Gastroesophageal sphincter (tissue), 4 donors: Measurements from ENCODE around the gene ARHGAP12. TPM values are rescaled to one million over a fixed set of nuclear protein-coding genes. Genes with fewer than 3 reads are reported as not detected.
A peak's percentile ranks its signal among the peaks of the same experiment; 100 is the strongest.

Experiments used
- ATAC-seq: fragments of 150-250 bp; one replicate; pipeline ENCODE4 v1.9.1; 2016; ENCODE audit warnings: mild to moderate bottlenecking, moderate library complexity
- H3K27ac ChIP-seq, 4 donors: fragments of 200-600 bp; sonication (generic) in 3 of 4; 1 replicate in 3 of 4; 2 replicates in 1 of 4; pipeline ENCODE4 v1.5.1; 2016 to 2019
- H3K27me3 ChIP-seq: fragments of 200-600 bp; sonication (generic); one replicate; pipeline ENCODE4 v1.5.1; 2019
- H3K36me3 ChIP-seq, 2 donors: fragments of 200-600 bp; sonication (generic); one replicate each; pipeline ENCODE4 v1.5.1; 2019; ENCODE audit warnings: control low read depth in 1 of 2
- H3K4me1 ChIP-seq, 3 donors: fragments of 200-600 bp; sonication (generic); 1 replicate in 2 of 3; 2 replicates in 1 of 3; pipeline ENCODE4 v1.5.1; 2016 to 2019; ENCODE audit warnings: control low read depth in 2 of 3
- H3K4me3 ChIP-seq, 2 donors: fragments of 200-600 bp; sonication (generic); one replicate each; pipeline ENCODE4 v1.5.1; 2019; ENCODE audit warnings: mild to moderate bottlenecking in 1 of 2, moderate library complexity in 1 of 2
- H3K9me3 ChIP-seq, 3 donors: fragments of 200-600 bp; sonication (generic); one replicate each; pipeline ENCODE4 v1.5.1; 2017 to 2019; ENCODE audit warnings: control low read depth in 2 of 3
- EP300 ChIP-seq: sonication (generic); formaldehyde crosslinking; IDR thresholded peaks from one replicate; pipeline ENCODE4 v1.6.1; 2017; ENCODE audit warnings: antibody characterized with exemption, mild to moderate bottlenecking
- POLR2A ChIP-seq, 2 donors: fragments of 450-650 bp; IDR thresholded peaks; one replicate each; pipeline ENCODE4 v1.6.1; 2017; ENCODE audit warnings: antibody characterized with exemption in 2 of 2, mild to moderate bottlenecking in 2 of 2, moderate library complexity in 1 of 2
- POLR2AphosphoS5 ChIP-seq: sonication (generic); formaldehyde crosslinking; IDR thresholded peaks from one replicate; pipeline ENCODE4 v1.6.1; 2017; ENCODE audit warnings: antibody characterized with exemption
- WGBS, 2 donors: methylation state at CpG; one replicate each; pipeline ENCODE4 v1.1.5; 2018; ENCODE audit warnings: low coverage in 1 of 2; 5-methylcytosine and 5-hydroxymethylcytosine counted together
- total RNA-seq, 4 donors: library from RNA; depleted of rRNA; stranded (reverse); fragments of >200 nt; gene quantifications; one replicate each; pipeline ENCODE4 v1.1.0, GENCODE V29; 2016
- TF ChIP-seq, protein P1 (sequence below), 4 experiments: fragments of 200-600 bp in 2 of 4; fragments of 450-650 bp in 2 of 4; sonication (generic) in 1 of 4; IDR thresholded peaks; one replicate each; pipeline ENCODE4 v1.5.1; 2017 to 2019; ENCODE audit warnings: antibody characterized with exemption in 4 of 4, mild to moderate bottlenecking in 2 of 4, moderate library complexity in 2 of 4

ARHGAP12 gene
- total RNA-seq, 4 donors from 2014 or later: 28.0 to 43.1 (median 41.1) TPM

DNA sequence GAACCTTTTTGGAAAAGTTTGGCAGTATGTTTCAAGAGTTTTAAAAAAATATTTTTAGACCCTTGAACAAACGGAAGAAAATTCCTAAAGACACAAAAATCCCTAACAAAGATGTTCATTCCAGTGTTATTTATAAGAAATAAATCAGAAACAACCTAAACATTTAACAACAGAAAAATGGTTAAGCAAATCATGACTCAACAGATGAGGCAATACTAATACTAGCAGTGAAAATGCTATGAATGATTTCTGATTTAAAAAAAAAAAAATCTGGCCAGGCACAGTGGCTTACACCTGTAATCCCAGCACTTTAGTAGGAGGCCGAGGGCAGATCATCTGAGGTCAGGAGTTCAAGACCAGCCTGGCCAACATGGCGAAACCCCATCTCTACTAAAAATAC, 61.0 kb downstream of the ARHGAP12 start:
- Histone ChIP-seq H3K27me3 (no peaks in the 10 kb centered on the region), H3K4me3 (no peak overlapping the region), H3K4me1 (peaks cover 0 to 36% (median 2%) of the 10 kb centered on the region in 3 donors), H3K9me3 (no peaks in the 10 kb centered on the region), H3K27ac (no peak overlapping the region), H3K36me3 (no peaks in the 10 kb centered on the region)
- no peak for ATAC-seq
- 81 to 91% methylated on average over 2 to 3 of the region's 3 CpGs for WGBS, 2 donors
- TF ChIP-seq POLR2AphosphoS5 (no peak), EP300 (no peak), POLR2A (IDR thresholded peaks at IDR 0.05) (no peak)
- TF ChIP-seq, protein P1, sequence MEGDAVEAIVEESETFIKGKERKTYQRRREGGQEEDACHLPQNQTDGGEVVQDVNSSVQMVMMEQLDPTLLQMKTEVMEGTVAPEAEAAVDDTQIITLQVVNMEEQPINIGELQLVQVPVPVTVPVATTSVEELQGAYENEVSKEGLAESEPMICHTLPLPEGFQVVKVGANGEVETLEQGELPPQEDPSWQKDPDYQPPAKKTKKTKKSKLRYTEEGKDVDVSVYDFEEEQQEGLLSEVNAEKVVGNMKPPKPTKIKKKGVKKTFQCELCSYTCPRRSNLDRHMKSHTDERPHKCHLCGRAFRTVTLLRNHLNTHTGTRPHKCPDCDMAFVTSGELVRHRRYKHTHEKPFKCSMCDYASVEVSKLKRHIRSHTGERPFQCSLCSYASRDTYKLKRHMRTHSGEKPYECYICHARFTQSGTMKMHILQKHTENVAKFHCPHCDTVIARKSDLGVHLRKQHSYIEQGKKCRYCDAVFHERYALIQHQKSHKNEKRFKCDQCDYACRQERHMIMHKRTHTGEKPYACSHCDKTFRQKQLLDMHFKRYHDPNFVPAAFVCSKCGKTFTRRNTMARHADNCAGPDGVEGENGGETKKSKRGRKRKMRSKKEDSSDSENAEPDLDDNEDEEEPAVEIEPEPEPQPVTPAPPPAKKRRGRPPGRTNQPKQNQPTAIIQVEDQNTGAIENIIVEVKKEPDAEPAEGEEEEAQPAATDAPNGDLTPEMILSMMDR (IDR thresholded peaks at IDR 0.05): no peak

DNA sequence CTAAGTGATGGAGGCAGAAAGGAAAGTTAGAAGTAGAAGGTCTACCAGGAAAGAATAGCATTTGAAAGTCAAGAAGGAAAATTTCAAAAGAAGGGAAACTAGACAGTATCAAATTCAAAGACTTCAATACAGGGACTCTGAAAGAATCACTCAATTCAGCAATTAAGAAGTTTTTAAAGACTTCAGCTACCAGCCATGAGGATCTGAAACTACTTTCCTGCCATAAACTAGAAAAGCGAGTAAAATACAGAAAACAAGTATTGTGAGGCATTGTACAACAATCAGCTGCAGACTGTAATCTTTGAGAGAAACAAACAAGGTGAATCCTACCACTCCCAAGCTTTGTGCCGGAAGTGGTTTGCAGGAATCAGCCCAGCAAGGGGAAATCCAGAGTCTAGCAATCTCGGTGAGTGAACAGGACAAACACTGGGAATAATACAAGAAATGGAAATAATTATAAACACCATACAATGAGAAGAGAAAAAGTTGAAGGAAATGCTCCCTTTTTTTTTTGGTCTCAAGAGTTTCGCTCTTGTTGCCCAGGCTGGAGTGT, 62.4 kb downstream of the ARHGAP12 start:
- ATAC-seq: no peak
- TF ChIP-seq POLR2A (IDR thresholded peaks at IDR 0.05) (no peak), EP300 (no peak), POLR2AphosphoS5 (no peak)
- TF ChIP-seq, protein P1 (IDR thresholded peaks at IDR 0.05): no peak
- H3K27me3 ChIP-seq: no peaks in the 10 kb centered on the region
- H3K4me1 ChIP-seq: peaks cover 0 to 33% (median 2%) of the 10 kb centered on the region in 3 donors
- H3K36me3 ChIP-seq: peaks cover 0 to 2% of the 10 kb centered on the region in 2 donors
- H3K27ac ChIP-seq: no peak overlapping the region
- no peaks in the 10 kb centered on the region for H3K9me3 ChIP-seq
- WGBS, 2 donors: 66 to 83% methylated on average over 3 to 4 of the region's 4 CpGs
- no peak overlapping the region for H3K4me3 ChIP-seq

DNA sequence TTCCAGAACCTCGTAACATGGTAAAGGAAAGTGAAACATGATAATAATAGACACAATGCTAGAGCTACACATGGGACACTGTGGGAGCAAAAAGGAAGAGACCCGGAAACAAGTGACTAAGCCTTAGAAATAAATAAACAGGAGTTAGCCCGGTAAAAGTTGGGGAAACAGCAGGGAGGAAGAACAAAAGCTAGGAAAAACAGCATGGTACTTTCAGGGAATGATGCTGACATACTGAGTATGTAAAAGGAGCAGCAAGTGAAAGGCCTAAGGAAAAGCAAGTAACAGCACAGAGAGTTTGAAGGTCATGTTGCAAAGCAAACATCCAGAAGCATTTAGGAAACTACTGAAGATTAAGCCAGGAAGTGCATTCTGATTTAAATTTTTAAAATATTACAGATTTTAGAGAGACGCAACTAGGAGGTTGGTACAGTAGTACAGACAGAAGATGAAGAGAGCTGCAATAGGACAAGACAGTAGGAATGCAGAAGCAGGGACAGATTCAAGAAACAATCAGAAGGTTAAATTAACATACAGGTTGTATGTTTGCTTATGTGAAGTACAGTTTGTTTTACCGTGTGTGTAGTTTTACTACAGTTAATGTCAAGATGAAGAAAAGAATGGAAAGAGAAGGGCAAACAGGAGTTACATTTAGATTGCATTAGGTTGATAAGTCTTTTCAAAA, 63.7 kb downstream of the ARHGAP12 start:
- H3K27ac ChIP-seq: peak overlapping the region in 1 of 4 donors; percentile 31
- WGBS, 2 donors: 34 to 35% methylated on average over 4 to 5 of the region's 5 CpGs
- no peak for ATAC-seq

DNA sequence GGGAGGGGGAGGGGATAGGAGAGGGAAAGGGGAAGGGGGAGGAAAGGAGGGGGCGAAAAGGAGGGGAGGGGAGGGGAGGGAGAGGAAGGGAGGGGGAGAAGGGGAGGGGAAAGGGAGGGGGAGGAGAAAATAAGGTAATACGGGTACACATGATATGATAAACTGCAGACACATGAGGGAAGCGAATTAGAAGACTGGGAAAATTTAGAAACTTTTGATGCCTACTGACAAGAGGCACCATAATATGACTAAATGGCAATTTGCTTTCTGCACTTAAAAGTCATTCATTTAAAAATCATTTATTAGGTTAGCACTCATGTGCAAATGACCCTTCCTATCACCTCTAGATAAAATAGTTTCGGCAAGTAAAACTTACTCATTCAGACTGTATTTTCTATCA, 73.6 kb downstream of the ARHGAP12 start:
- 84% methylated on average over 3 of the region's 4 CpGs for WGBS, 2 donors
- no peak for TF ChIP-seq POLR2A (IDR thresholded peaks at IDR 0.05)
- no peak for TF ChIP-seq EP300
- TF ChIP-seq, protein P1 (IDR thresholded peaks at IDR 0.05): no peak
- TF ChIP-seq POLR2AphosphoS5: no peak
- Histone ChIP-seq H3K27me3 (no peaks in the 10 kb centered on the region), H3K9me3 (no peaks in the 10 kb centered on the region), H3K4me1 (no peaks in the 10 kb centered on the region), H3K27ac (no peak overlapping the region), H3K36me3 (peaks cover 0 to 21% of the 10 kb centered on the region in 2 donors), H3K4me3 (no peak overlapping the region)
- ATAC-seq: no peak

More for the DNA sequence above, 63.7 kb downstream of the ARHGAP12 start:
- H3K27me3 ChIP-seq: no peaks in the 10 kb centered on the region
- peaks cover 0 to 33% (median 2%) of the 10 kb centered on the region in 3 donors for H3K4me1 ChIP-seq
- peaks cover 0 to 14% of the 10 kb centered on the region in 2 donors for H3K36me3 ChIP-seq
- no peaks in the 10 kb centered on the region for H3K9me3 ChIP-seq
- TF ChIP-seq, protein P1 (IDR thresholded peaks at IDR 0.05): no peak
- TF ChIP-seq EP300 (no peak), POLR2A (IDR thresholded peaks at IDR 0.05) (no peak), POLR2AphosphoS5 (no peak)
- H3K4me3 ChIP-seq: peak overlapping the region in 1 of 2 donors; percentile 5

DNA sequence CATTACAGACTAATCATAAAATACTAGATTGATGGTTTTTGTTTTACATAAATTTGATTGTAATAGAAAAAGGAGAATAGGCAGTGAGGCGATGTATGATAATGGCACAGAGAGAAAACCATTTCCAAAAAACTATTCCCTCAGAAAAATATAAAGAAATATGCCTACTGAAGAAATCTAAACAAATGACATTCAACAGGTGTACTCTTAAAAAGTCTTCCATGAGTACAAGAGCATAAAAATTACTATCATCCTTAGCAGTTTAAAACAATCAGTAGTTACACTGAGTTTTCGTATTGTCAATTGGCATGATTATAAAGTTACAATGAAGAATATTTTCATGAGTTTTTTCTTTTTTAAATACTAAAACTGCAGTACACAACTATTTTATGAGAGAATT, 75.0 kb downstream of the ARHGAP12 start:
- no peaks in the 10 kb centered on the region for H3K27me3 ChIP-seq
- no peaks in the 10 kb centered on the region for H3K9me3 ChIP-seq
- no peak for ATAC-seq
- no peaks in the 10 kb centered on the region for H3K4me1 ChIP-seq
- WGBS, 2 donors: 62 to 100% methylated on average over 2 of the region's 2 CpGs
- peaks cover 0 to 7% of the 10 kb centered on the region in 2 donors for H3K36me3 ChIP-seq
- H3K27ac ChIP-seq: no peak overlapping the region
- TF ChIP-seq POLR2AphosphoS5 (no peak), EP300 (no peak), POLR2A (IDR thresholded peaks at IDR 0.05) (no peak)
- TF ChIP-seq, protein P1 (IDR thresholded peaks at IDR 0.05): no peak
- no peak overlapping the region for H3K4me3 ChIP-seq
